Tibial artery (tissue), 4 donors: ENCODE results near the gene TGM4.

Experiments used
- DNase-seq, 2 donors: peaks; one replicate each; pipeline ENCODE4 v3.0.0-alpha.2; 2019
- H3K27ac ChIP-seq, 2 donors: fragments of 200-600 bp; sonication (generic) in 1 of 2; 1 replicate in 1 of 2; 2 replicates in 1 of 2; pipeline ENCODE4 v1.5.1; 2018 to 2019; ENCODE audit warnings: mild to moderate bottlenecking in 1 of 2
- H3K27me3 ChIP-seq, 2 donors: fragments of 200-600 bp; sonication (generic) in 1 of 2; one replicate each; pipeline versions ENCODE4 v1.5.1 to v1.6.0; 2016 to 2019
- H3K36me3 ChIP-seq, 3 donors: fragments of 200-600 bp; sonication (generic) in 2 of 3; one replicate each; pipeline ENCODE4 v1.5.1; 2016 to 2019; ENCODE audit warnings: mild to moderate bottlenecking in 2 of 3
- H3K4me1 ChIP-seq, 4 donors: fragments of 200-600 bp; sonication (generic) in 2 of 4; 1 replicate in 3 of 4; 2 replicates in 1 of 4; pipeline ENCODE4 v1.5.1; 2016 to 2019
- H3K4me3 ChIP-seq, 2 donors: fragments of 200-600 bp; sonication (generic) in 1 of 2; 1 replicate in 1 of 2; 2 replicates in 1 of 2; pipeline ENCODE4 v1.5.1; 2018 to 2019; ENCODE audit warnings: mild to moderate bottlenecking in 2 of 2
- H3K9me3 ChIP-seq, 3 donors: fragments of 200-600 bp; sonication (generic) in 1 of 3; one replicate each; pipeline ENCODE4 v1.5.1; 2016 to 2019
- intact Hi-C: fragments of 100-400 bp; cut with DNase I; formaldehyde crosslinking; loops from one replicate; pipeline ENCODE4 v1.15.0; 2023; ENCODE audit warnings: low total_unique reads
- TF ChIP-seq, protein P1 (sequence below), 2 experiments: fragments of 200-600 bp in 1 of 2; fragments of 450-650 bp in 1 of 2; IDR thresholded peaks; one replicate each; pipeline ENCODE4 v1.5.1; 2017 to 2019; ENCODE audit warnings: antibody characterized with exemption in 2 of 2, mild to moderate bottlenecking in 1 of 2, moderate library complexity in 1 of 2

TGM4 gene

DNA sequence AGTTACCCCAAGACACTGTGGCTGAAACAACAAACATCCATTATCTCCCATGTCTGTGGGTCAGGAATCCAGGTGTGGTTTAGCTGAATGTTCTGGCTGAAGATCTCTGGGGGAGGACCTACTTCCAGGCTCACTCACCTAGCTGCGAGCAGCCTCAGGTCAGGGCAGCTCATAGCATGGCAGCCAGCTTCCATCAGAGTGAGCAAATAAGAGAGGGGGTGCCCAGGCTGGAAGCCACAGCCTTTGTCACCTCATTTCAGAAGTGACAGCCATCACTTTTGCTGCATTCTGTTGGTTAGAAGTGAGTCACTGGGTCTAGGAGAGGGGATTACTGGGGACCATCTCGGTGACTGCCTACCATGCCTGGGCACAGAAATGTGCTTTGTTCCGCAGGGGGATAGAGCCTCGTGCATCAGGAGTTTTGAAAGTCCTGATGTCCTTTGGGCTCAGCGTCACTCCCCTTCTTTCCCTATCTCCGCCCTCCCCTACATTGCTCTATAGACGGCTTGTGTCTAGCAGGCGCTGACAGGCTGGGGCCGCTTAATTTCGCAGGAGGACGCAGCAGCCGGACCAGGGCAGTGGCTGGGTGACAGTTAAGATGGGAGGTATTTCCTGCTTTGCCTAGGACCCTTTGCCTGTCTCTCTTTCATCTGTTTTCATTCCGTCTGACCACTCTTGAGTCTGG lies 25.4 kb downstream of the TGM4 start:
- DNase-seq, result no peak
- H3K27me3 ChIP-seq, result peaks cover 0 to 28% of the 10 kb centered on the region in 2 donors
- TF ChIP-seq, protein P1, sequence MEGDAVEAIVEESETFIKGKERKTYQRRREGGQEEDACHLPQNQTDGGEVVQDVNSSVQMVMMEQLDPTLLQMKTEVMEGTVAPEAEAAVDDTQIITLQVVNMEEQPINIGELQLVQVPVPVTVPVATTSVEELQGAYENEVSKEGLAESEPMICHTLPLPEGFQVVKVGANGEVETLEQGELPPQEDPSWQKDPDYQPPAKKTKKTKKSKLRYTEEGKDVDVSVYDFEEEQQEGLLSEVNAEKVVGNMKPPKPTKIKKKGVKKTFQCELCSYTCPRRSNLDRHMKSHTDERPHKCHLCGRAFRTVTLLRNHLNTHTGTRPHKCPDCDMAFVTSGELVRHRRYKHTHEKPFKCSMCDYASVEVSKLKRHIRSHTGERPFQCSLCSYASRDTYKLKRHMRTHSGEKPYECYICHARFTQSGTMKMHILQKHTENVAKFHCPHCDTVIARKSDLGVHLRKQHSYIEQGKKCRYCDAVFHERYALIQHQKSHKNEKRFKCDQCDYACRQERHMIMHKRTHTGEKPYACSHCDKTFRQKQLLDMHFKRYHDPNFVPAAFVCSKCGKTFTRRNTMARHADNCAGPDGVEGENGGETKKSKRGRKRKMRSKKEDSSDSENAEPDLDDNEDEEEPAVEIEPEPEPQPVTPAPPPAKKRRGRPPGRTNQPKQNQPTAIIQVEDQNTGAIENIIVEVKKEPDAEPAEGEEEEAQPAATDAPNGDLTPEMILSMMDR (IDR thresholded peaks at IDR 0.05), result no peak
- intact Hi-C loops, result no loop called here
- no peaks in the 10 kb centered on the region for H3K4me1 ChIP-seq
- H3K4me3 ChIP-seq, result no peak overlapping the region
- H3K27ac ChIP-seq, result no peak overlapping the region
- no peaks in the 10 kb centered on the region for H3K9me3 ChIP-seq
- H3K36me3 ChIP-seq, result no peaks in the 10 kb centered on the region

GRCh38 chr3:44902628-44903027 lies 28.2 kb downstream of the TGM4 start:
- peaks cover 0 to 28% of the 10 kb centered on the region in 2 donors for H3K27me3 ChIP-seq
- H3K4me1 ChIP-seq, result no peaks in the 10 kb centered on the region

GRCh38 chr3:44903314-44903713 lies 28.9 kb downstream of the TGM4 start:
- peaks cover 0 to 28% of the 10 kb centered on the region in 2 donors for H3K27me3 ChIP-seq
- H3K9me3 ChIP-seq, result no peaks in the 10 kb centered on the region
- H3K27ac ChIP-seq, result no peak overlapping the region
- intact Hi-C loops, result no loop called here
- no peaks in the 10 kb centered on the region for H3K4me1 ChIP-seq
- TF ChIP-seq, protein P1 (IDR thresholded peaks at IDR 0.05), result no peak
- H3K4me3 ChIP-seq, result no peak overlapping the region
- DNase-seq, result no peak
- H3K36me3 ChIP-seq, result no peaks in the 10 kb centered on the region

More at GRCh38 chr3:44902628-44903027, 28.2 kb downstream of the TGM4 start:
- H3K4me3 ChIP-seq, result no peak overlapping the region
- DNase-seq, result no peak
- TF ChIP-seq, protein P1 (IDR thresholded peaks at IDR 0.05), result no peak
- intact Hi-C loops, result no loop called here
- no peaks in the 10 kb centered on the region for H3K36me3 ChIP-seq
- H3K9me3 ChIP-seq, result no peaks in the 10 kb centered on the region
- no peak overlapping the region for H3K27ac ChIP-seq

DNA sequence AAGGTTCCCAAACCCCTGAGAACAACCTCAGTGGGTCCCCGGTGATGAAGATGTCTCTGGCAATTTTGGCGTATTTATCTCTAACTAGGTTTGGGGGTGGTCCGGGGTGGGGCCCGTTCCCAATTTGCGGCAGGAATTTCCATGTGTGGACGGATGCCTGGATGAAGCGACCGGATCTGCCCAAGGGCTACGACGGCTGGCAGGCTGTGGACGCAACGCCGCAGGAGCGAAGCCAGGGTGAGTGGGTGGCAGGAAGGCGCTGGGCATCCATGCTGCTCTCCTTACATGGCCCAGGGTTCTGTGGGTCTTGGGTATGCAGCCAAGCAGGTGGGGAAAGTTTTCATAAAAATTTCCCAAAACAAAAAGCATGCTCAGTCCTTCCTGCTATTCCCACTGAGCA lies 29.3 kb downstream of the TGM4 start:
- Histone ChIP-seq H3K4me1 (no peaks in the 10 kb centered on the region), H3K4me3 (no peak overlapping the region), H3K9me3 (no peaks in the 10 kb centered on the region), H3K27ac (no peak overlapping the region), H3K36me3 (no peaks in the 10 kb centered on the region), H3K27me3 (peaks cover 0 to 25% of the 10 kb centered on the region in 2 donors)
- intact Hi-C loops, result no loop called here
- TF ChIP-seq, protein P1 (IDR thresholded peaks at IDR 0.05), result no peak
- DNase-seq, result no peak

DNA sequence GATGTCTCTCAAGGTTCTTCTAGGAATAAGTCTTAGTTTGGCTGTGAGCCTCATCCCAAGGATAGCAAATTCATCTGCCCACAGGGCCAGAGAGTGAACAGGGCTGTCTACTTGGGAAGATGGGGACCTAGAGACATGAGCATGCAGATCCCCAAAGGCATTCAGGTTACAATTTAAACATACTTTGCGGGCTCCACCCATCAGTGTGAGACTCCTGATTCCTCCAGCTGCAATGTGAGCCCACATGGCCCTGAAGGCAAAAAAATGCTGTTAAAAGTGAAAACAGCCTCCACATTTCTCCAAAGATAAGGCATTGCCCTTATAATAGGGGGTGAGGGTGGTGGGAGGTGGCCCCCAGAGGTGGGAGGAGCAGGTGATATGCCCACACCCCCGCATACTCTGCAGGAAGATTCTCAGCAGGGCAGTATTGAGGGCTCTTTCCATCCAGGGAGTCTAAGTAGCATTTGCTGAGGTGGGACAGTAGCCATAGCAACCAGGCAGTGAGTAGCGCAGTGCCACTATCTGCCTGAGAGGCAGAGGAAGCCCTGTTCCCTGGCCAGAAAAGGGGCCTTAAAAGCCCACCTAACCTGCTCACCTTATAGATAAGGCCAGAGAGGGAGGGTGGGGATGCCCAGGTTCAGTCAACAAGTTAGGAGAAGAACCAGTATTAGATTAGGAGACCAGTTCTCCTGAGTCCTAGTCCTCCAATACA lies 31.2 kb downstream of the TGM4 start:
- intact Hi-C loops, result no loop called here
- DNase-seq, result no peak
- Histone ChIP-seq H3K36me3 (no peaks in the 10 kb centered on the region), H3K27me3 (peaks cover 0 to 21% of the 10 kb centered on the region in 2 donors), H3K4me1 (no peaks in the 10 kb centered on the region), H3K9me3 (no peaks in the 10 kb centered on the region), H3K4me3 (no peak overlapping the region), H3K27ac (no peak overlapping the region)
- TF ChIP-seq, protein P1 (IDR thresholded peaks at IDR 0.05), result no peak
